Fibroblast of skin of right quadriceps (primary cell): ENCODE measurements around the gene PLIN5.

Experiments
- DNase-seq: peaks from one replicate; pipeline ENCODE4 v3.0.0-alpha.2; 2013

The PLIN5 gene

DNA sequence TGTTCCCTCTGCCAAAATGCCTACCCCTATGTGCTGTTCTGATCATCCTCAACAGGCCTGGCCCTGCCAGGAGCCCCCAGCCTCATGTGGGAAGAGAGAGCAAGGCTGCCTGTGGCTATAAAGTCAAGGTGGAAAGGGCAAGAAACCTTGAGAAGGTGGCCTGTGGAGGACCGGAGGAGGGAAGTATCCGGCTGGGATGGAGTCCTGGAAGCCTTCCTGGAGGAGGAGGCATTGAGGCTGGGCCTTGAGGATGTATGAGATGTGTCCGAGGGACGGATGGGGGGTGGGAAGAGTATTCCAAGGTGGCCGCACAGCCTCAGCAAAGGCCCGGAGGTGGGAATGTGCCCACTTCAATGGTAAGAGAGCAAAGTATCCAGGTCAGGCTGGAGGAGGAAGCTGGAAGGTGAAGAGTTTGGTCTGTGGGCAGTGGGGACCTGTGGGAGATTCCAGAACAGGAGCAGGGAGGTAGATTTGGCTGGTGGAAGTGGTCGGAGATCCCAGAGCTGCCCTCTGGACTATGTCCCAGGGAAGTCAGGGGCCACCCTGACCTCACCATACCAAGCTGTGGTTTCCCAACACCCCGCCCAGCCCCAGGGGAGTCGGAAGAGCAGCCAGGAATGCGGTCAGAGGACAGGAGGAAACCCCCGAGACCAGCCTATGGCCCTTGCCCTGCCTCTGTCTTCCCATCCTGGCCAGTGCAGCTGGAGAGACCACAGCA, 13.7 kb downstream of the PLIN5 start:
- no peak for DNase-seq

DNA sequence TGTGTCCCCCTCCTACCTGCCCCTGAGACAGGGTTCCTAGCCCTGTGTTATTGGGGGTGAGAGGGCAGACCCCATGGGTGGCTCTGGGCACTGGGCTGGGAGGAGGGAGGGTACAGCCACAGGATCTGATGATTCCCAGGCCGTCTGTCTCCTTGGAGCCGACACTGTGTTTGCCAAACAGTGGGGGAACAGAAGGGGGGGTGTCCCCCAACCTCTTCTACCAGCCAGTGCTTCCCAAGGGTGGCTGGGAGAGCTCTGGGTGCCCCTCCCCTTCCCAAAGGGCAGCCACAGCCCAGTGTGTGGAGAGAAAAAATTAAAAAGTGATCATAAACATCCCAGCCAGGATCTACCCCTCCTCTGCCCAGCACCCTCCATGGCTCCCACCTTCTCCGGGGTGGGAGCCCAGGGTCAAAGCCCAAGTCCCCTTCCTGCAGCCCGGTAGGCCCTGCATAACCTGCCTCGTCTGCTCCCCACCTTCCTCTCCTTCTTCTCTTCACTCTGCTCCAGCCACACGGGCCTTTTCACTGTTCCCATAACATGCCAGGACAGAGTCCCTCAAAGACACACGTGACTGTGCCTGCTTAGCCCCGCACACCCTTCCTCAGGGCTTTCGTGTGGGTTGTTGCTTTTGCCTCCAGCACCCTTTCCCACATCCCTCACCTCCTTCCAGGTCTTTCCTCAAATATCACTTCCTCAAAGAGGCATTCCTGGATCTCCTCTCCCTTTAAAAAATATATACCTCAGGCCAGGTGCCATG, 15.3 kb downstream of the PLIN5 start:
- no peak for DNase-seq

DNA sequence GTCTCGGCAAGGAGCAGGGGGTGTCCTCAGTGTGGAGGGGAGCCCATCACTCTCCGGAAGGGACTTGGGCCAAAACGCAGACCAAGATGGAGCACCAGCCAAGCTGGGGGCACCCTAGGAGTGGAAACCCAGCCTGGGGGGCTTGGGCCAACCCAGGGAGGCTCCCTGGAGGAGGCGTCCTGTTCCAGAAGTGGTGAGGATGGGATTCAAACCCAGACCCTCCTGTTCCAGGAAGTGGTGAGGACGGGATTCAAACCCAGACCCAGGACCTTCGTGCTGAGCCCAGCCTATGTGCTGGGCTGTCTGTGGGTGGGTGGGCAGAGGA, 15.9 kb downstream of the PLIN5 start:
- DNase-seq = no peak

DNA sequence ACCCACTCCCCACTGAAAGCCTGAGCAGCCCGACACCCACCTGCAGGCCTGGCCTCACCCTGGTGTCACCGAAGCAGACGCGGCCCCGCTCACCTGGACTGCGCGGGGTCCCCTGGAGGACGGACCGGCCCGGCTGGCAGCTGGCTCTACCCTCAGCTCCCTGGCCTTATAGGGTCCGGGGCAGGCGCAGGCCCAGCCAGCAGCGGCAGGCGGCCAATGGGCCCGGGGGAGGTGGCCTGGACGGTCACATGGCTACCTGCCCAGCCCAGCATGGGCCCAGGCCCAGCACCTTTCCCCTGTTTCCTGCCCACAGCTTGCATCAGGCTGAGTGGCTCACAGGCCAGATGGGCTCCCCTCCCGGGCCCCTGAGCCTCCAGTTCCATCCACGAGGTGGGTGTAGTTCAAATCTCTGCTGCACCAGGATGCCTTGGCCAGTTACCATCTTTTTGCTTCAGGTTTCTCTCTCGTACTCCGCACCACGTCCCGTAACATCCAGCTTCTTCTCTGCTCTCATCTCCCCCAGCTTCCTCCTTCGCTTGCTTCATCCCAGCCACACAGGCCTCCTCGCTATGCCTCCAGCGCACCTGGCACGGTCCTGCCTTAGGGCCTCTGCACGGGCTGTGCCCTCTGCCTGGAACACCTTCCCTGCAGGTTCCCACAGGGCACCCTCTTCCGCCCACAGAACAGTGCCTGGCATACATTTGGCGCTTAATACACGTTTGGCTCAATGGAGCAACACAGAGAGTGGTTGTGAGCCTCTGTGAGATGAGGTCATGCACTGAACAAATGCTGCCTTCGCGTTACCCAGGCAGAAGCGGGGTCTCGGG, 16.5 kb downstream of the PLIN5 start, which contains the start of gene PLIN4:
TSS of gene PLIN4 (minus strand) at position 142 of the 827 bp plus-strand sequence. CDS start 214 bp downstream, outside the sequence.
- peak; percentile 32 for DNase-seq

DNA sequence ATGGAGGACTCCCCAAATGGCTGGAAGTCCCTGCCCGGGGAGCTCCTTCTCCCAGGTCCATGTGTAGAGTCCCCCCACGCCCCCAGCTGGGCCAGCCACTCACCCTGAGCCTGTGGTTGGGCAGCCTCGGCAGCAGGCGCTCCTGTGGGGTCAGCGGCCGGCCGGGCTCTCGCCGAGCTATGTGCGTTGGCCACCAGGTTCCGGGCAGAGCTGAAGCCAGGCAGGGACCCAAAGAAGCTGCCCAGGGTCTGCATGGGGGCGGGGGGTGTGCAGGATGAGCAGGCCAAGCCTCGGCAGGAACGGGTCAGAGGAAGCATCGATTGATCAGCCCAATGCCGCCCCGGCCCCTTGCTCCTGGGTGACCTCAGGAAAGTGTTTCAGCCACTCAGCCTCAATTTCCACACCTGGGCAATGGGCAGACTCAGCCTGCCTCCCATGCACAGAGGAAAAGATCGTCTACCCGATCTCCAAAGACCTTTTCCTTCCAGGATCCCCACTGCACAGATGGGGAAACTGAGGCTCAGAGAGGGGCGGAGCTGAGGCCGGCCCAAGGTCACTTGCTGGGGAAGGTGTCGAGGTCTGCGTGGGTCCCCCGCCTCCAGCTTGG, 17.5 kb downstream of the PLIN5 start:
- DNase-seq = no peak

DNA sequence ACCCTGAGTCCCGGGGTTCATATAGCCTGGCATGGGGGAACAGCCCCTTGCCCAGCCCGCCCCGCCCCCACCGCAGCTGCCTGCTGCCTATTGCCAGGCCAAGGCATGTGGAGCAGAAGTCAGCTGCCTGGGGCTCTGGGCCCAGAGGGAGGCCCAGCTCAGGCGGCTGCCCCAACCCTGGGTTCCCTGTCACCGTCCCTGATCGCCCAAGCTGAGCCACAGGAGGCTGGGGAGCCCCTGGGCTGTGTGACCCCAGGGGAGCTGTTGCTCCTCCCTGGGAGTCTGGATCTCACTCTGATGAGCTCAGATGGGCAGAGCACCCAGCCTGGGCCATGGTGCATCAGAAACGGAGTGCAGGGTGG, 18.1 kb downstream of the PLIN5 start:
- DNase-seq = no peak

DNA sequence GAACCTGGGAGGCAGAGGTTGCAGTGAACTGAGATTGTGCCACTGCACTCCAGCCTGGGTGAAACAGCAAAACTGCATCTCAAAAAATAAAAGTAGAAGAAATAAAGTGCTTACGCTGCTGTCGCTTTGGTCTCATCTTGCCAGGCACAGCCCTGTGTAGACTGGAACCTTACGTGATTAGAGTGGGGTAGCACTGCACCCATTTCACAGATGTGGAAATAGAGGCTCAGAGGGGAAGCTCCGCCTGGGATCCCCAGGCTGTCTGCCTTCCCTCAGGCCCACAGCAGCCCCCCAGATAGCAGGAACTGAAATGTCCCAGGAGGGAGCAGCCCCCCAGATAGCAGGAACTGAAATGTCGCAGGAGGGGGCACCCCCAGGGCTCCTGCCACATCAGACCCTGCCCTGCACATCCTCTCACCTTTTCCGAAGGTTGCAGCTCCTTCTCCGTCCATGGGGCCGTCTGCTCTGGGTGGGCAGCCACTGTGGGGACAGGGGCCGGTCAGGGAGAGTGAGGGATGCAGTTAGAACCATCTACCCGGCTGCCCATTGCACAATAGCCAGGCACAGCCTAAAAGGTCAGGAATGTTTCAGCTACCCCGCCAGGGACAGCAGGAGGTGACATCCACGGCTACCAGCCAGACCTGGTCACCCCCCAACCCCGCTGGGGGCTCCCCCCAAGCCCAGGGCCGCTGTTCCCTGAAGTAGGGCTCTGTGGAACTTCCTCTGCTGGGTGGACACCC, 18.7 kb downstream of the PLIN5 start:
- DNase-seq = no peak

DNA sequence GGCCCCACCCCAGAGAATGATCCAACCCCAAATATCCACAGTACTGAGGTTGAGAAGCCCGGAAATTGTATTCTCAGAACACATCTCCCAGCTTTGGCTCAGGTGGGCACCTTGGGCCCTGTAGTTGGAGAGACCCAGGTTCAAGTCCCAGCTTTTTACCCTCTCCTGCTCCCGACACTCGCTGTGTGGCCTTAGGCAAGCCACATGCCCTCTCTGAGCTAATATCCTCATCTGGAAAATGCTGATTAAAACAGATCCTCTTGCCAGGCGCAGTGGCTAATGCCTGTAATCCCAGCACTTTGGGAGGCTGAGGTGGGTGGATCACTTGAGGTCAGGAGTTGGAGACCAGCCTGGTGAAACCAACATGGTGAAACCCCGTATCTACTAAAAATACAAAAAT, 19.3 kb downstream of the PLIN5 start:
- DNase-seq = no peak

DNA sequence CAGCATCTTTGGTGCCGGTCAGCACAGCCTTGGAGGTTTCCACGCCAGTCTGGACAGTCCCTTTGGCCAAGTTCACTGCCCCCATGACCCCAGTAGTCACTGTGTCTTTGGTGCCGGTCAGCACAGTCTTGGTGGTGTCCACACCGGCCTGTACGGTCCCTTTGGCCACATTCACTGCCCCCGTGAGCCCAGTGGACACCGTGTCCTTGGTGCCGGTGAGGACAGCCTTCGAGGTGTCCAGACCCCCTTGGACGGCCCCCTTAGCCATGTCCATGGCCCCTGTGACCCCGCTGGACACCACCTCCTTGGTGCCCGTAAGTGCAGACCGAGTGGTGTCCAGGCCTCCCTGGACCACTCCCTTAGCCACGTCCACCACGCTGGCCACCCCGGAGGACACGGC, 21.8 kb downstream of the PLIN5 start:
- no peak for DNase-seq

DNA sequence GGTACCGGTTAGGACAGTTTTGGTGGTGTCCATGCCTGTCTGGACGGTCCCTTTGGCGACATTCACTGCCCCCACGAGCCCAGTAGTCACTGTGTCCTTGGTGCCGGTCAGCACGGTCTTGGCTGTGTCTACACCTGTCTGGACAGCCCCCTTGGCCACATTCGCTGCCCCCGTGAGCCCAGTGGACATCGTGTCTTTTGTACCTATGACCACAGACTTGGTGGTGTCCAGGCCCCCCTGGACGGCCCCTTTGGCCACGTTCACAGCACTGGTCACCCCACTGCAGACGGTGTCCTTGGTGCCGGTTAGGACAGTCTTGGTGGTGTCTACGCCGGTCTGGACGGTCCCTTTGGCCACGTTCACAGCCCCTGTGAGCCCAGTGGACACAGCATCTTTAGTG, 23.0 kb downstream of the PLIN5 start:
- DNase-seq = no peak

DNA sequence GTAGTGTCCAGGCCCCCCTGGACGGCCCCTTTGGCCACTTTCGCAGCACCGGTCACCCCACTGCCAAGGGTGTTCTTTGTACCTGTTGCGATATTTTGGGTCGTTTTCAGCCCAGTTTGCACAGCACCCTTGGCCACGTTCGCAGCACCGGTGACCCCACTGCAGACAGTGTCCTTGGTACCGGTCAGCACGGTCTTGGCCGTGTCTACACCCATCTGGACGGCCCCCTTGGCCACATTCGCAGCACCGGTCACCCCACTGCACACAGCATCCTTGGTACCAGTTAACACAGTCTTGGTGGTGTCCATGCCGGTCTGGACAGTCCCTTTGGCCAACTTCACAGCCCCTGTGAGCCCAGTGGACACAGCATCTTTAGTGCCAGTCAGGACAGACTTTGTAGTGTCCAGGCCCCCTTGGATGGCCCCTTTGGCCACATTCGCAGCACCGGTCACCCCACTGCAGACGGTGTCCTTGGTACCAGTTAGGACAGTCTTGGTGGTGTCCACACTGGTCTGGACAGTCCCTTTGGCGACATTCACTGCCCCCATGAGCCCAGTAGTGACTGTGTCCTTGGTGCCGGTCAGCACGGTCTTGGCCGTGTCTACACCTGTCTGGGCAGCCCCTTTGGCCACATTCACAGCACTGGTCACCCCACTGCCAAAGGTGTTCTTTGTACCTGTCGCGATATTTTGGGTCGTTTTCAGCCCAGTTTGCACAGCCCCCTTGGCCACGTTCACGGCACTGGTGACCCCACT, 23.5 kb downstream of the PLIN5 start:
- no peak for DNase-seq

DNA sequence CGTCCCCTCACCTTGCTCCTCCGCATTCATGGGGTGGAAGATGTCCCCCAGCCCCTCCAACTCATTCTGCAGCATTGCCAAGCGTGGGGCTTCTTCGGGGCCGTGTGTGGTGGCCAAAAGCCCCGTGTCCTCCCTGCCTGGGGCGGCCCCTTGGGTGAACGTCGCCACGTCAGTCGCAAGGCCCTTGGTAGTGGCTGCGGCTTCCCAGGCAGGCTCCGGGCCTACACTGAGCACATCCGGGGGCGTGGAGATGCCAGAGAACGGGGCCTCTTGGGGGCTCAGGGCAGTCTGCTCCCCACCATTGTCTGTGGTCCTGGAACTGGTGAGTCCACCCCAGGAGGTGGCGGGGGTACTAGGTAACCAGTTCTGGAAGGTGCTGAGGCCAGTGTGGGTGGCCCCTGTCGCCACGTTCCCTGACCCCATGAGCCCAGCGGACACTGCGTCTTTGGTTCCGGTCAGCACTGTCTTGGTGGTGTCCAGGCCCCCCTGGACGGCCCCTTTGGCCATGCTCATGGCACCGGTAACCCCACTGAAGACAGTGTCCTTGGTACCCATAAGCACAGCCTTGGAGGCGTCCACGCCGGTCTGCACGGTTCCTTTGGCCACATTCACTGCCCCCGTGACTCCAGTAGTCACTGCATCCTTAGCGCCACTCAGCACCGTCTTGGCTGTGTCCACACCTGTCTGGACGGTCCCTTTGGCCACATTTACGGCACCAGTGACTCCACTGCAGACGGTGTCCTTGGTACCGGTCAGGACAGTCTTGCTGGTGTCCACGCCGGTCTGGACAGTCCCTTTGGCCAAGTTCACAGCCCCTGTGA, 24.4 kb downstream of the PLIN5 start:
- DNase-seq = no peak

DNA sequence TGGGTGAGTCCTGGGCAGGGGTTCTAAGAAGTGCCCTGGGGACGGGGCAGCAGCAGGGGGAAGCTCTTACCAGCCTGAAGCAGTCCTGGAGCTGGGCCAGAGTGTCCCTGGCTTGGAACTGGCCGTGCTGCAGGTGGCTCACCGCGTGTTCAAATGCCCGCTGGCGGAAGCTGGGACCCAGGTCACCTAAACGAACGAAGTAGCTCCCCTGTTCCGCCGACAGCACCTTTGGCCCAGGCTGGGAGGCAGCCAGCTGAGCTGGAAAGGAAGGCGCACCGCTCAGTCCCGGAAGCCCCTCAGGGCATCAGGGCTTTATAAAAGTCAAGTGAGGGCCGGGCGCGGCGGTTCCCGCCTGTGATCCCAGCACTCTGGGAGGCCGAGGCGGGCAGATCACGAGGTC, 26.3 kb downstream of the PLIN5 start:
- DNase-seq = no peak

DNA sequence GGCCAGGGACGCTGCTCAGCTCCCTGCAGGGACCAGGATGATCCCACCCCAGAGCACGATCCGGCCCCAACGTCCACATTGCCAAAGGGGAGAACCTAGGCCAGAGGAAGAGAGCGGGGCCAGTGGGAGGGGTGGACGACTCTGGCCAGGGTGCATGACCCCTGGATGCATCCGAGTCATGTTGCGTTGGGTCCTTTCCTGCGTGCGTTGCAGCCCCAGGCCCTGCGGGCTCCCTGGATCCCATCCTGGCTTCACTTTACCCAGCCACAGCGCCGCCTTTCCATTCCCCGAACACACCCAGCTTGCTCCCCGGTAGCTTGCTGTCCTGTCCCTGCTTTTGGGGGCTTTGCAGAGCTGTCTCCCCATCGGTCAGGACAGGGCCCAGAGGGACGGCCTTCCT, 27.2 kb downstream of the PLIN5 start:
- DNase-seq = no peak

DNA sequence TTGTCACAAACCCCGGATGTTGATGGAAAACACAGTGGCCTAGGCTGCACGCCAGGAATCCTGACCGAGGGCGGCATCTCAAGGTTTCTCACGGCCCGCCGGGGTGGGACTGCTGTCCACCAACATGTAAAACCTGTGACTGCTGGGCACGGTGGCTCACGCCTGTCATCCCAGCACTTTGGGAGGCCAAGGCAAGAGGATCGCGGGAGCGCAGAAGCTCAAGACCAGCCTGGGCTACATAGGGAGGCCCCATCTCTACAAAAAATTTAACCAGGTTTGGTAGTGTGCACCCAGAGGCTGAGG, 27.9 kb downstream of the PLIN5 start:
- DNase-seq = no peak

DNA sequence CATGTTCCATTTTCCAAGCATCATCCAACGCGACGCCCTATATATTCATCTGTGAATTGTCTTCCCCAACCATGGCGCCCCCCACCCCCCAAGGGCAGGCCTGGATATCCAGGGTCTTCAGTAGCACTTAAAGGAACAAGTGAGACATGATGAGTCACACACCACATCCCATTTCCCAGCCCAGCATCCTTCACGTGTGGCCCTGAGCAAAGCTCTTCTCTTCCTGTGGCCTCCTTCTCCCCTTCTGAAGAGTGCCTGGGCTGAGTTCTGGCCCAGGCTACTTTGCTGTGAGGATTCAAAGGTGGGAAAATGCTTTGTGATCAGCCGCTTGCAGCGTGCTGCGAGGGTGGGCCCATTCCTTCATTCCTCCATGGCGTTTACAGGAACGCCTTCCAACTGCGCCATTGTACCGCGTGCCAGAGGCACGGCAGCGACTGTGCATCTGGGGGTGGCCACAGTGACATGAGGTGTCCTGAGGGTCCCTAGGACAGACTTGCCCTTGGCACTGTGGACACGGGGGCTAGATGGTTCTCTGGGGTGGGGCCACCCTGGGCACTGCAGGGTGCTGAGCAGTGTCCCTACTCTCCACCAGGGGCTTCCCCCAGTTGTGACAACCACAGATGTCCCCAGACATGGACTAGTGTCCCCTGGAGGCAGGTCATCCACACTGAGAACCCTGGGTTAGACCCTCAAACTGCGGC, 28.4 kb downstream of the PLIN5 start:
- peak; percentile 71 for DNase-seq

DNA sequence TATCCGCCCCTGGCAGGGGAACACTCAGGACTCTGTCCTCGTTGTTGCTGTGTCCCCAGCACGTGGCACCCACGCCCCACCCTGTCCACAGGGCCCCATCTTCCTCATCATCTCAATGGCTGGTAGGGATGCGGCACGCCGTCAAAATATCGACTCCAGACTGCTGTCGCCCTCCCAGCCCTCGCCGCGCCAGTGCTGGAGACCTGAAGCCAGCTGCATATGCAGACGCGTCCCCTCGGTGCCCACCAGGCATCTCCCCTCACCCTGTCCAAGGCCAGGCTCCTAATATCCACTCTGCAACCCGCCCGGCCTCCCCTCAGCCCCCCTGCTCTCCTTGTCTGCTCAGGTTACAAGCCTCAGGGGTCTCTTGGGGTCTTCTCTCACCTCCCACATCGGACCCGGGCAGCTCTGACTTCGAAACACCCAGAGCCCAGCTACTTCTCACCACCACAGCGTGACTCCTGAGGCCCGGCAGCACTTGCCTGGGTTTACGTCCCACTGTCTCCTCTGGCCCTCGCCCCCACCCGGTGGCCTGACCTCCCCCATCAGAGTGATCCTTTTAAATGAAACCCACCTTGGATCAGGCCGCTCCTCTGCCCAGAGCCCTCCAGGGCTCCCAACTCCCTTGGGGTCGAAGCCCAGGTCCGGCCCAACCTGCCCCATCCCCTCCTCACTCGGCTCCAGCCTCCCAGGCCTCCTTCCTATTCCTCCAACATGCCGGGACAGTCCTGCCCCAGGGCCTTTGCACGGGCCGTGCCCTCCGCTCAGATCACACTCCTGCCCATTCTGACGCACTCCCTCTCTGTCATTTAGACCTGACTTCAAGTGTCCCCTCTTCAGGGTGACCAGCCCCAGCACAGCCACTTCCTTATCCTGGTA, 29.2 kb downstream of the PLIN5 start:
- DNase-seq = no peak

DNA sequence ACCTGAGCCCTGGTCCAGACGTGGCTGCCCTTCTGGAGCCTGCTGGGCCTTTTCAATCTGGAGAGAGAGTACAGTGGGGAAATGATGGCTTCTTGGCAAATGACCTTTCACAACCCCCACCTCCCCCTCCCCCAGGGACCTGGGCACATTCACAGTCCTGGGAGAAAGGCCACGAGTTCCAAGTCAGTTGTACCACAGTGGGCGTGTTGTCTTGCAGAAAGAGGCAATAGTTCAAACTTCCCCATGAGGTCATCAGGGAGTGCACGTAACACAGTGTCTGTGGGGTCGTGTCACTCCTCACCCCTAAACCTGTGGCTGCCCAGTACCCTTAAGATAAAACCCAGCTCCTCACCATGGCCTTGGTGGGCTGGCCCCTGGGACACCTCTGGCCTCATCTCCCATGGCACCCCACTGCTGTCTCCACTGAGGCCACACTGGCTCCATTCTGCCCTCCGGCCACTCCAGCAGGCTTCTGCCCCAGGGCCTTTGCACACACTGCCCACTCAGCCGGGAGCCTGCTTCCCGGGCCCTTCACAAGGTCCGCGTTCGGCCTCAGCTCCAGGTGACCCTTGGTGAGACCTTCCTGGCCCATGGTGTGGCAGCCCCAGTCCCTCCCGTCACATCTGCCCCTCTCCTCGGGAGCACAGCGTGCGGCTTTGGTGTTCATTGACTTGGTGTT, 30.0 kb downstream of the PLIN5 start:
- no peak for DNase-seq

DNA sequence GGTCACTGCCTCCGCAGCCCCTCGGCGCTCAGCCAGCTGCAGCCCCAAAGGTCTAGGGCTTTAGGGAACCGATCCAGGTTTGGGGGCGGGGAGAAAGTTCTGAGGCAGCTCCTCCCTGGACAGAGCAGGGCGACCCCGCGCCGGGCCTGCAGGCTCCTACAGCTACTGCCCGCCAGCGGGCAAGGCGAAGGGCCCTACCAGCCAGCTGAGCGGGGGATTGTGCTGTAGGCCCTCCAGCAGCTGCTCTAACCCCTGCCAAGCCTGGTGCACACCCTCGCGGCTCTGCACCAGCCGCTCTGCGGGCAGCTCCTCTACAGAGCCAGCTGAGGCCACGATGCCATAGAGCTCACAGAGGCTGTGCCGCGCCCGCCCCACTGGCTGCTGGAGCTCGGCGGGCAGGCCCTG, 30.7 kb downstream of the PLIN5 start:
- DNase-seq = no peak
